Breast epithelium (tissue), 3 donors: ENCODE data around the gene AK1.

Experiments
- POLR2A ChIP-seq: fragments of 450-650 bp; IDR thresholded peaks from one replicate; pipeline ENCODE4 v1.6.1; 2016; ENCODE audit warnings: antibody characterized with exemption, mild to moderate bottlenecking, moderate library complexity
- POLR2AphosphoS5 ChIP-seq, 3 donors: sonication (generic); formaldehyde crosslinking; IDR thresholded peaks; one replicate each; pipeline ENCODE4 v1.6.1; 2017; ENCODE audit warnings: antibody characterized with exemption in 3 of 3
- TF ChIP-seq, protein P1 (sequence below), 3 donors: fragments of 450-650 bp; IDR thresholded peaks; one replicate each; pipeline ENCODE4 v1.5.1; 2016 to 2017; ENCODE audit warnings: antibody characterized with exemption in 3 of 3, mild to moderate bottlenecking in 3 of 3, moderate library complexity in 3 of 3

DNA sequence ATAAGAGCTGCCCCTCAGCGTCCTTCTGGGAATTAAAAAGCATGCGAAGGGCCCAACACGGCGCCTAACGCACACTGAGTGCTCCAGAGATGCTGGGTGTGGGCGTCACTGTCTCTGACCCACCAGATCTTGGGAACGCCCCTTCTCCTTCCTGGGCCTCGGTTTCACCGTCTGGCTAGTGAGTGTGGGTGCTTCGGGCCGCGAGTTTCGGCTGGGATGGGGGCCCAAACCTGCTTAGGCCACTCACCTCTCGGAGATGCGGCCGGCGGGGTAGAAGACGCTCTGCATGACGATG, 49.4 kb upstream of the AK1 start:
- TF ChIP-seq, protein P1, sequence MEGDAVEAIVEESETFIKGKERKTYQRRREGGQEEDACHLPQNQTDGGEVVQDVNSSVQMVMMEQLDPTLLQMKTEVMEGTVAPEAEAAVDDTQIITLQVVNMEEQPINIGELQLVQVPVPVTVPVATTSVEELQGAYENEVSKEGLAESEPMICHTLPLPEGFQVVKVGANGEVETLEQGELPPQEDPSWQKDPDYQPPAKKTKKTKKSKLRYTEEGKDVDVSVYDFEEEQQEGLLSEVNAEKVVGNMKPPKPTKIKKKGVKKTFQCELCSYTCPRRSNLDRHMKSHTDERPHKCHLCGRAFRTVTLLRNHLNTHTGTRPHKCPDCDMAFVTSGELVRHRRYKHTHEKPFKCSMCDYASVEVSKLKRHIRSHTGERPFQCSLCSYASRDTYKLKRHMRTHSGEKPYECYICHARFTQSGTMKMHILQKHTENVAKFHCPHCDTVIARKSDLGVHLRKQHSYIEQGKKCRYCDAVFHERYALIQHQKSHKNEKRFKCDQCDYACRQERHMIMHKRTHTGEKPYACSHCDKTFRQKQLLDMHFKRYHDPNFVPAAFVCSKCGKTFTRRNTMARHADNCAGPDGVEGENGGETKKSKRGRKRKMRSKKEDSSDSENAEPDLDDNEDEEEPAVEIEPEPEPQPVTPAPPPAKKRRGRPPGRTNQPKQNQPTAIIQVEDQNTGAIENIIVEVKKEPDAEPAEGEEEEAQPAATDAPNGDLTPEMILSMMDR (IDR thresholded peaks at IDR 0.05), result no peak
- TF ChIP-seq POLR2A (no peak), POLR2AphosphoS5 (IDR thresholded peaks at IDR 0.05) (no peak)
